AG09319 (cell line): ENCODE results near the gene WSCD2.

ENCODE experiments used
- DNase-seq: peaks from one replicate; pipeline ENCODE4 v3.0.0-alpha.2; 2010; ENCODE audit warnings: low read depth; ENCODE audit errors: extremely low read depth
- TF ChIP-seq, protein P1 (sequence below): IDR thresholded peaks from 2 replicates; pipeline ENCODE4 v1.5.1; 2011; ENCODE audit warnings: low read depth, mild to moderate bottlenecking, inconsistent platforms, low read length, moderate library complexity

Gene WSCD2

DNA sequence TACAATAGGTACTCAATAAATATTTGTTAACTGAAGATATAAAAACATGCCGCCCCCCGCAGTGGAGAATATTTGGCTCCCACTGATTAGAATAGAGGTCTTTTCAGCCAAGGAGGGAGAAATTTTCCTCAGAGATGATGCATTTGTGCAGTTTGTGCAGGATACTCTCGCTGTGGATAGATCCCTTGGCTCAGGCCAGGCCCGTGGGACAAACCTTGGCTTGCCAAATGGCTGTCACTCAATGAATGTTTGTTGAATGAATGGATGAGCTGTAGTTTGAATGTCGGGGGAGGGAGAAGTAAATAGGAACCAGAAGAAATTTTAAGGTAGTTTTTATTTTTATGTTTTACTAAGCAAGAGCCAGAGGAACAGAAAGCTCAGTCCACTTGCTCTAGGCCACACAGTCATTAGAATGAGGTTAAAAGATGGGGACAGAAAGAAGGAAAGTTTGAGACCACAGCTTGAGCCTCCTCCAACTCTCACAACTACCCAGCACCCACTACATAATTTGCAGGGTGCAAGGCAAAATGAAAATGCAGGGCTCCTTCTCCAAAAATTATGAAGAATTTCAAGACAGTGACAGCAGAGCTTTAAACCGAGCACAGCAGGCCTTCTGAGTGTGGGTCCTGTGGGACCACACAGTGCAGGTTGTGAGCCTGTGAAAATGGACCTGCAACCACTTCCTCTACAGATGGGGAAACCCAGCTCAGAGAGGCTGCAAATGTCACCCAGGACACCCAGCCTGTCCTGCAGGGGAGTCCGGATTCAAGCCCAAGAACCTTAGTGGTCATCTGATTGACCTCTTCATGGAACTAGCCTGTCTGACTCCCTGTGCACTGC is 51.4 kb downstream of the WSCD2 start:
- TF ChIP-seq, protein P1, sequence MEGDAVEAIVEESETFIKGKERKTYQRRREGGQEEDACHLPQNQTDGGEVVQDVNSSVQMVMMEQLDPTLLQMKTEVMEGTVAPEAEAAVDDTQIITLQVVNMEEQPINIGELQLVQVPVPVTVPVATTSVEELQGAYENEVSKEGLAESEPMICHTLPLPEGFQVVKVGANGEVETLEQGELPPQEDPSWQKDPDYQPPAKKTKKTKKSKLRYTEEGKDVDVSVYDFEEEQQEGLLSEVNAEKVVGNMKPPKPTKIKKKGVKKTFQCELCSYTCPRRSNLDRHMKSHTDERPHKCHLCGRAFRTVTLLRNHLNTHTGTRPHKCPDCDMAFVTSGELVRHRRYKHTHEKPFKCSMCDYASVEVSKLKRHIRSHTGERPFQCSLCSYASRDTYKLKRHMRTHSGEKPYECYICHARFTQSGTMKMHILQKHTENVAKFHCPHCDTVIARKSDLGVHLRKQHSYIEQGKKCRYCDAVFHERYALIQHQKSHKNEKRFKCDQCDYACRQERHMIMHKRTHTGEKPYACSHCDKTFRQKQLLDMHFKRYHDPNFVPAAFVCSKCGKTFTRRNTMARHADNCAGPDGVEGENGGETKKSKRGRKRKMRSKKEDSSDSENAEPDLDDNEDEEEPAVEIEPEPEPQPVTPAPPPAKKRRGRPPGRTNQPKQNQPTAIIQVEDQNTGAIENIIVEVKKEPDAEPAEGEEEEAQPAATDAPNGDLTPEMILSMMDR = no peak
- no peak for DNase-seq

GRCh38 chr12:108181095-108181454 is 52.0 kb downstream of the WSCD2 start:
- DNase-seq = no peak
- TF ChIP-seq, protein P1 = no peak

- TF ChIP-seq, protein P1 = no peak
- DNase-seq = no peak
Observed at GRCh38 chr12:108182096-108182495, 53.0 kb downstream of the WSCD2 start.

- DNase-seq = no peak
- TF ChIP-seq, protein P1 = no peak
Observed at GRCh38 chr12:108185002-108185401, 55.9 kb downstream of the WSCD2 start.

DNA sequence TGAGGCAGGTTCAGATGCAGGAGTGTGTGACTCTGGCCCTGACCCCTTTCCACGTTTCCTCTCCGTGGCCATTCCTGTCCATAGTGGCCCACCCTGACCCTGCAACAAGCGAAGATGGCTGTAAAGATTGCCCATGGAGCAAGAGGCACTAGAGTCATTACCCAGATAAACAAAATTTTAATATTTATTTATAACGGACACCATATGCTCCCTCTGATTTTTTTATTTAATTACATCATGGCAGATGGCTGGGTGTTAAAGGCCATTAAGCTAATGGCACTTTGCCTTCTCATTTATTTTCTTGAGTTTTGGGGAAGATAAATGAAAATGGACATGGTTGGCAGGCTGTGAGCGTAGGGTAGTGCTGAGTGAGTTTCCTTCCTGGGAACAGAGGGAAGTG is 58.7 kb downstream of the WSCD2 start:
- DNase-seq = no peak
- TF ChIP-seq, protein P1 = no peak

DNA sequence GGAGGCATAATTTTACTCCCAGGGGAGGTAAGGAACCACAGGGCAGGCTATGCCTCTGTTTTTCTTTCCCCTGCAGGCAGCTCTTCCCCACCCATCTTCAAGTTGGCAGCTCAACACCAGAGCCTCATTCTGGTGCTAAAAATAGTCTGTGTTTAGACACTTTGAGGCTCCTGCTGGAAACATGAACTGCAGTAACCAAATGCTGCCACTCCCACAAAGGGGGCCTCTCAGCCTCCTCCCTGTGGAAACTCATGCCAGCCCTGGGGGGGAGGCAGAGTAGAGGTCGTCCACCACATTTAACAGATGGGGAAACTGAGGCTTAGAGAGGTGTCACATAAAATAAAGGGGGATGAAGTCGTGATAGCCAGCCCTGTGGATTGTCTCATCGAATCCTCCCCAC is 61.4 kb downstream of the WSCD2 start:
- TF ChIP-seq, protein P1 = no peak
- no peak for DNase-seq

DNA sequence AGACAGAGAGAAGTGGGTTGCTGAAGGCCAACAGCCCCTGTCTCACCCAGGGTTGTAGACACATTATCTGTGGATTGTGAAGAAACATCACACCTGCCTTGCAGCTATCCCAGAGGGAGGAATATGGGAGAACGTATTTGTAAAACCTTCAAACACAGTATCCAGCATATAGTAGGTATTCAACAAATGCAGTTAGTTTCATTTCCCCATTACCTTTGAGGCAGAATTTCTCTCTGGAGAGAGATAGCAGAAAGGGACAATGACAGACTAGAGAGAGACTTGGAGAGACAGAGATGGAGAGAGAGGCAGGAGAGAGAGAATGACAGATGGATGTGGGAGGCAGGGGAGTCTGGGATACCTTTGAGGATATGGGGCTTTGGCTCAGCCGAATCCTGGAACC is 62.0 kb downstream of the WSCD2 start:
- TF ChIP-seq, protein P1 = no peak
- no peak for DNase-seq
